Activated T-cell treated with anti-CD3 and anti-CD28 coated beads for 24 hours (primary cell): ENCODE results near the gene MYL5.
"Not testable (repeated sequence)": the region's sequence is repeated elsewhere in the genome, so short reads cannot be mapped to it uniquely, and the experiment has no call there.

Experiments
- DNase-seq: peaks from one replicate; pipeline ENCODE4 v3.0.0-alpha.2; 2020; ENCODE audit warnings: low read depth

The MYL5 gene

DNA sequence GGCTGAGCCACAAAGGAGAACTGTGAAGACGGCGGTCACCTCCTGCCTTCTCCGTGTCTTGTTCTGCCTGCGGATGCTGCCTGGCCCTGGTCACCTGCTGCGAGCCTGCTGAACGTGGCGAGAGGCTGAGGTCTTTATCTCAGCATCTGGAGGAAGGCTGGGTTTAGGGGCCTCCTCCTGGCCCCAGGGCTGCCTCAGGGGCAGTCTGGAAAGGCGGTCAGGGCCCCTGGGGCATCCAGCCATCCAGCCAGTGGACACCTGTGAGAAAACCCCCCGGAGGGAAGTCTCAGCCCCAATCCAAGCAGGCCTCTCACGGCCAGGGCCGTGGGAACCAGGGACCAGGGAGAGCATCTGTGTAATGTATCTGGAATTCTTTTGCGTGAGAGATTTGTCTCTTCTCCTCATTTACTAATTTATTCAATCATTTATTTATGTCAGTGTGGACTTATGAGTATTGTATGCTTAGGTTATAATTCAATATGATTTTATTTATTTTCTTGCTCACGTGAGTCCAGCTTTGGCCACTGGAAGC lies 37.6 kb upstream of the MYL5 start:
- DNase-seq: no peak

DNA sequence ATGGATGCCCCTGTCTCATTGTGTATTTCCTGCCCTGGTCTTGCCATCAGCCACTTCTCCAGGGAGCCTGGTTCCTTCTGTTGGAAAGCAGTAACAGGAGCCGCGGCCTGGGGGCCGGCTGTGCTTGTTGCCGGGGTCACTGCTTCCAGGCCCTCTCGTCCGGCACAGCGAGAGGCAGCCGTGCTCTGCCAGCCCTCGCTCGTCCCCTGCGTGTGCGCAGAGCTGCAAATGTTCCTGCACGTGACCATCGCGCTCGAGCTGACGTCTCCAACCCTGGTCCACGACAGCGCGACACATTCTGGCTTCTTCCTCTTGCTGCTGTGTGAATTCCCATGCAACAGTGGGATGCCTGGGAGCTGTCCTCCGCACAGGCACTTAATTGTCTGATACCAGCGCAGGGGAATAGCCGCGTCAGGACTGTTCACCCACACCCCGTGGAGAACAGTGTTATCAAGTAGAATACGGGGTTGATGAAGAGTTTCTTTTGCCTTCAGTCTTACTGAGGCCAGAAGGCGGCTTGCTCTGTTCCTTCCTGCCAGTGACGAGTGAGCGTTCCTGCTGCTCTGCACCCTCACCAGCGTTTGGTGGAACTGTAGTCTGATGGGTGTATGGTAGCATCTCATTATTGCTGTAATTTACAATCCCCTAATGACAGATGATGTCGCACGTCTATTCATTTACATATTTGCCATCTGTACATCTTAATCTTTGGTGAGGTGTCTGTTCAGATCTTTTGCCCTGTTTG lies 36.6 kb upstream of the MYL5 start:
- no peak for DNase-seq

DNA sequence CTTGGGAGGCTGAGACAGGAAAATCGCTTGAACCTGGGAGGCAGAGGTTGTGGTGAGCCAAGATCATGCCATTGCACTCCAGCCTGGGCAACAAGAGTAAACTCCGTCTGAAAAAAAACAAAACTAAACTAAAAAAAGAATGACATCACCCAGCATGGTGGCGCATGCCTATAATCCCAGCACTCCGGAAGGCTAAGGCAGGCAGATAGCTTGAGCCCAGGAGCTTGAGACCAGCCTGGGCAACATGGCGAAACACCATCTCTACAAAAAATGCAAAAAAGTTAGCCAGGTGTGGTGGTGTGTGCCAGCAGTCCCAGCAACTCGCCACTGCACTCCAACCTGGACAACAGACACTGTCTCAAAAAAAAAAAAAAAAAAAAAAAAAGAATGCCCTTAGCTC lies 32.0 kb upstream of the MYL5 start:
- DNase-seq: not testable (repeated sequence)

DNA sequence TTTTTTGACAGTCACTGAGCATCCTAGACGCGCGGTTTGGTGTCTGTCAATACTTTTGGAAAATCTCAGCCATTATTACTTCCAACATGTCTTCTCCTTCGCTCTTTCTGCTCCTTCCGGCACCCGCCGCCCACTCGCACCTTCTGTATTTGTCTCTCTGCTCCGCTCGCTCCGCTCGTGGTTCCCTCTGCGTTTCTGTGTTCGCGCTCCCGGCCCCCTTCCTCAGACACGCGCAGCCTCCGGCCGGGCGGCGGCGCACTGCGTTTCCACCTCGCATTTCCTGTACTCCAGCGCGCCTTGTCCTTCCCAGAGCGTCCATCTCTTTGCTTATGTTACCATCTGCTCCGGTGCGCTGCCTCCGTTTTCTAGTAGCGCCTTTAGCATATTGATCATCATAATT lies 27.9 kb upstream of the MYL5 start:
- peak; percentile 15 for DNase-seq

DNA sequence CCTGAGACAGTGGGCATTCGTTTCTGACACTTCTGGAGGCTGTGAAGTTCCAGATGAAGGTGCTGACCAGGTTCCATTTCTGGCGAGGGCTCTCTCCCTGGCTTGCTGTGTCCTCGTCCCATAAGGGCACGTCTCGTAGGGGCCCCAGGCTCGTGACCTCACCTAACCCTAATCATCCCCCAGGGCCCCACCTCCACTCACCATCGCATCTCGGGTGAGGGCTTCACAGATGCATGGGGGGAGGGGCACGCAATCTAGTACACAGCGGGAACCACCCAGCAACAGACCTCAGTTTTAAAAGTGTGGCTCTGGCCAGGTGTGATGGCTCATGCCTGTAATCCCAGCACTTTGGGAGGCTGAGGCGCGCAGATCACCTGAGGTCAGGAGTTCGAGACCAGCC lies 26.9 kb upstream of the MYL5 start:
- DNase-seq: no peak

DNA sequence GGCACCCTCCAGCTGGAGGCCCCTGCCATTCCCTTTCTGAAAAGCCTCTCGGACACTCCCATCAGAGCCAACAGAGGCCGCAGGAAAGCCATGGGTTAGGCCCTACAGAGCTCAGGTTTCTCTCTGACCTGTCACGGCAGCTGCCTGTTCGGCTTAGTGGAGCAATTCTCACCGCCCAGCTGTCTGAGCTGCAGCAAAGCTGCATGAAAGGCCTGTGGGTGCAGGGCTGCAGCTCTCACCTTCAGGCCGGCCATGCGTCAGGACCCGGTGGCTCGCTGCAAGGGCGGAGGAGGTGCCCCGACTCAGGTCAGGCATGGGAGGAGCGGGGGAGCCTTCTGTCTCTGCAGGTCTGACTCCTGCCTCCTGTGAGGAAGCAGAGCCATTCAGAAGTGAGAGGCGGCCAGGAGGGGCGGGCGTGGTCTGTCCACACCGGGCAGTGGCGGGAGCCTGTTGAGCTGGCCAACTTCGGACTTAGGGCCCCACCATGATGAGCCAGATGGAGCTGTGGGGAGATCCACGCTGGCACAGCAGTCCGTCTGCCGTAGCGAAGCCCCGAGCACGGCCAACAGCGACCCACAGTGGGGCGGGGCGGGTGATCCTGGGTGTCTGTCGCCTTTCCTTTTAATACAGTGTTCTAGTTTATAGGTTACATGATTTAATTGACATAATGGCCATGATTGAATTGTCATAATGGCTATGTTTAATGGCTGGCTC lies 25.6 kb upstream of the MYL5 start:
- no peak for DNase-seq

DNA sequence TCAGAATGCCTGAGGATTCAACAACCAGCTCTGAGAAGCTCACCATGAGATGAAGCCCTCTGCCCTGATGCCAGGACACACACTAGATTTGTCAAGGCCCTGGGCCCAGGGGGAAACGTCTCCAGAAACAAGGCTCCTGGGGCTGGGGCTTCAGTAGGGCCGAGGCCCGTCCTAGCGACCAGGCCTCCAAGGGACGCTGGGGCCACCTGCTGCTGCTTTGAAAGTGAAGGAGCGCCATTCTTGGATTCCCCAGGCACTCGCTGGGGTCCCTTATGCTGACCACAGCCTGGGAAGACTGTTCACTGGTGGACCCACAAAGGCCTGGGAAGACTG lies 25.1 kb upstream of the MYL5 start:
- no peak for DNase-seq

DNA sequence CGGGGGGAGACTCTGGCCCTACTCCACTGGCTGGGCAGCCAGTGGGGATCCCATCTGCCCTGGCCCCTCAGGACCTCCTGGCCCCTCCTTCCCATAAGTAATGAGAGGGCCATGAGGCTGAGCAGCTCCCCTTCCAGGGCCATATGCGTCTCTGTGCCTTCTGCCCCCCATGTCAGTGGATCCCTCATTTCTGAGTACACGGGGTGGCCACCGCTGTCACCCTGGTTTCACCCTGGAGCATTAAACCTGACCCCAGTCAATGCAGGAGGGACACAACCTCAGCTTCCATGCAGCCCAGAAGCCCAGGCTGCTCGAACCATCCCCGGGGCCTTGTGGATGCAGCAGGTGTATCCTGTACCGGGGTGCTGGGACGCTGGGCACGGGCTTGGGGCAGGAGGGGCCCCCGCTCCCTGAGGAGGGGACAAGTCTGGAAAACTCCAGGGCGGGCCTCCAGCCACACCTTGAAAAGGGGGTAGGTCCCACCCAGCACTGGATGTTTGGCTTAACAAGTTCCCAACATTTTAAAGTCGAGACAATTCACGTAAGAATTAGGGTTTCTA lies 24.5 kb upstream of the MYL5 start:
- DNase-seq: no peak

DNA sequence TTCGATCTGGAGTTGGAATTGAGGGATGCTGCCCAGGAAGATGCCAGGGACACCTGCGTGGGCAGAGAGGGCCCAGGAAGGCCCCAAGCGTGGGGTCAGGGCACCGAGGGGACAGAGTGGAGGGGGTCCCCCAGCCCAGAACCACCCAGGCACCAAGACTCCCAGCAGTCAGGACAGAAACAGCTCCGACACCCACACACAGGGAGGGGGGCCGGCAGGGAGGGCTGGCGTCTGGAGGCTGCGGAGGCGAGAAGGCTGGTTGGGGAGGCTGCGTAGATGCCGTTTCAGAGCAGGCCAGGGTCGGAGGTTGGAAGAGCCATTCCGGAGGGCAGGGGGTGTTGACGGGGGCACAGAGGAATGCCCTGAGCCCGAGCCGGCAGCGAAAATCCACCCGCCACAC lies 23.9 kb upstream of the MYL5 start:
- no peak for DNase-seq

DNA sequence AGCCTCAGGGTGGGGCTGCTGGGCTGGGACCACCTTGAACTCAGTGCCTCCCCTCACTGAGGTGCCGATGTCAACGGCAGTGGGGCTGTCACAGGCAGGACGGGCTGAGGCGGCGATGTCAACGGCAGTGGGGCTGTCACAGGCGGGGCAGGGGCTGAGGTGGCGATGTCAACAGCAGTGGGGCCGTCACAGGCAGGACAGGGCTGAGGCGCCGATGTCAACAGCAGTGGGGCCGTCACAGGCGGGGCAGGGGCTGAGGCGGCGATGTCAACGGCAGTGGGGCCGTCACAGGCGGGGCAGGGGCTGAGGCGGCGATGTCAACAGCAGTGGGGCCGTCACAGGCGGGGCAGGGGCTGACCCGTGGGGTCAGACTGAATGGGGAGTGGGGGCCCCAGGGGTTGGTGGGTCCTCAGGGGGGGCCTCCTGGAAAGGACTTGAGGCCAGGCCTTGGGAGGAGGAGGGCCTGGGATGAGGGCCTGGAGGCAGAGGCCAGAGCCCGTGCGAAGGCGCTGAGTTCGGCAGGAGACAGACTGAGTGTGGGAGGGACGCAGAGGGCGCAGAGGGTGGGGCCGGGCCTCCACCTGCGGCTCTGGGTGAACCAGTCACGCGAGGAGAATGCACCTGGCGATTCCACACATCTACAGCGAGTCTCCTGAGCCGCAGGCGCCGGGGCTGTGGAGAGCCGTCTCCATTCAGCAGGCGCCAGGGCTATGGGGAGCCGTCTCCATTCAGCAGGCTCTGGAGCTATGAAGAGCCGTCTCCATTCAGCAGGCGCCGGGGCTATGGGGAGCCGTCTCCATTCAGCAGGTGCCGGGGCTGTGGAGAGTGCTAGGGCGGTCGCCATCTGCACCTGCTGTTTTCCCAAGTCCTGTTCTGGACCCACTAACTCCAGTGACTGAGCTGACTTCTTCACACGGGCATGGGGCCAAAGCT lies 23.1 kb upstream of the MYL5 start:
- no peak for DNase-seq

DNA sequence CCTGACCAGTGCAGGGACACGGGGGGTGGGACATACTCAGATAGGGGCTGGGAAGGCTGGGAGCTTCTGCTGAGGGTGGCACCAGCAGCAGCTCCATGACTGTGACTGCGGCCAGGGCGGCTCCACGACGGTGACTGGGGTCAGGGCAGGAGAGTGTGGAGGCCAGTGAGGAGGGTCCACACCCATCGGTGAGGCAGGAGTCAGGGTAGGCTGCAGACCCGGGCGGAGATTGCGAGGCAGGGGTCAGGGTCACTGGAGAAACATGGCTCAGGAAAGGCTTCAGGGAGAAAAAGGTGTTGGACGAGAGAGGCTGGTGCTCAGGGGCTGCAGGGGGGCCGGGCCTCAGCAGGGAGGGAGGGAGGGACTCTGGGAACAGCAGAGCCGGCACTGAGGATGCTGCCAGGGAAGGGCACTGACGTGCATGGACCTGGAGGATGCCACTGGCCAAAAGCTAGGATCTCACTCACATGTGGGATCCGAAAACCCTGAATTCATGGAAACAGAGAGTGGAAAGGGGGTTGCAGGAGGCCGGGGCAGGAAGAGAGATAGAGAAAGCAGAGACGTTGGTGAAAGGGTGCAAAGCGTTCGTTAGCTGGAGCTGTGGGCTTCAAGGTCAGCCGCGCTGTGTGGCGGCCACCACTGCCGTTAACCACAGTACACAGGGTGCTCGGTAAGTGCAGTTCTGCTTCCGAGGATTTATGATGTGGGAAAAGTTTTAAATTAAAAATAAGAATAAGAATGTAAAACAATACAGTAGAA lies 22.3 kb upstream of the MYL5 start:
- no peak for DNase-seq

DNA sequence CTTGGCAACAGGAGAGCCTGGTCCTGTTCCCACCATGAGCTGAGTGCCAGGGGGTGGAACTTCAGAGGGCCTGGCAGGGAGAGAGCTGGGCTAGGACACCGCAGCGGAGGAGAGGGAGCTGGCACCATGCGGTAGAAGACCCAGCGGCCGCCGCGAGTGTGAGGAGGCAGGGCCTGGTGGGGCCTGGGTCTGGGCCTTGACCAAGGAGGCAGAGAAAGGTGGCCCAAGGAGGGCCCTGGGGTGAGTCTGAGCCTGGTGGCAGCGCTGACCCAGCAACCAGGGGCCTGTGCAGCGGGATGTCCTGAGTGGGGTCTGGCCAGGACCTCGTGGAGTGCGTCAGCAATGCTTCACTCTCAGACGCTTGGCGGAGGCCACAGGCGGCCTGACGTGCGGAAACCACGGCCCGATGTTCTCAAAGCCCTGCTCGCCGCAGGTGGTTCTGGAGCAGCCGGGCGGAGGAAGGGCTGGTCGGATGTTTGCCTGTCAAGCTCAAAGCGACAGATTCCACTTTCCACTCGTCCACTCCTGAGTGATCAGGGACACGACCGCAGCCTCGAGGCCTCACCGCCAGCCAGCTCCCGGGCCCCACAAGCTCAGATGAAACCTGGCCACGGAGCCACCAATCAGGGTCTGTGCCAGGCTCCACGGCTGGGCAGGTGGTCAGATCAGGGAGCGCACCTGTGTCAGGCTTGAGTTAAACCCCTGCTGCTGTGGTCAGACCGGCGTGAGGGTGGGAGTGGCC lies 21.1 kb upstream of the MYL5 start:
- DNase-seq: no peak

DNA sequence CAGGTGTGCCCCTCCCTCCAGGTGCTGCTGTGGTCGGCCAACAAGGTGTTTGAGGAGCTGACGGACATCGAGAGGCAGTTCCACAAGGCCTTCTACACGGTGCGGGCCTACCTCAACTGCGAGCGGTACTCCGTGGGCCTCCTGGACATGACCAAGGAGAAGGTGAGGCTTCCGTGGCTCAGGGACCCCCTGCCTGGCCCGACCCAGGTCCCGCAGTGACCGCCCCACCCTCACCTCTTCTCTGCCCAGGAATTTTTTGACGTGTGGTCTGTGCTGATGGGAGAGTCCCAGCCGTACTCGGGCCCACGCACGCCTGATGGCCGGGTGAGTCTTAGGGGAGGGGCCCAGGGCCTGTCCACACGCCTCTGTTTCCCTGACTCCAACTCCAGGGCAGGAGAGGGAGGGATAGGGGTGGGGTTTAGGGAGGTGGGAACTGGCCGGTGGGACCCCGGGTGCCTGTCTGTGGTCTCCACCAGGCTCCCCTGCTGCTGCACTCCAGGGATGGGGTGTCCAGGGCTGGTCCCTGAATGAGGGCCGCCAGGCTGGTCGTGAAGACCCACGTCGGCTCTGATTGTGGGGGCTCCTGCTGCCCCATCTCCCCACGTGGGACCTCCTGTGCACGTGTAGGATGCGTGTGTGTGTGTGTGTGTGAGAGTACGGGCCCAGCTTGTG lies 20.4 kb upstream of the MYL5 start:
- no peak for DNase-seq

DNA sequence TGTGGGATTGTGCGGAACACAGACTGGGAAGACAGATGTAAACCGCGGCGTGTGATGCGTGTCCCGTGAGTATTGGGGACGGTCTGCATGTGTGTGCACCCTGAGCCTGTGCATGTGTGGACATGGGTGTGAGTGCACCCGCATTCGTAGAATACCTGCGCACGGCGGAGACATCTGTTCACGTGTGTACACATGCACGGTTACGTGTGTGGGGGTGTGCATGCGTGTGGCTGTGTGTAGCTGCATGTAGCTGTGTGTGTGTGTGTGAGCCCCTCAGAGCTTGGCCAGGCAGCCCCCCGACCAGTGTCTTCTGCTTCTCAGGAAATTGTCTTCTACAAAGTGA lies 19.9 kb upstream of the MYL5 start:
- no peak for DNase-seq

DNA sequence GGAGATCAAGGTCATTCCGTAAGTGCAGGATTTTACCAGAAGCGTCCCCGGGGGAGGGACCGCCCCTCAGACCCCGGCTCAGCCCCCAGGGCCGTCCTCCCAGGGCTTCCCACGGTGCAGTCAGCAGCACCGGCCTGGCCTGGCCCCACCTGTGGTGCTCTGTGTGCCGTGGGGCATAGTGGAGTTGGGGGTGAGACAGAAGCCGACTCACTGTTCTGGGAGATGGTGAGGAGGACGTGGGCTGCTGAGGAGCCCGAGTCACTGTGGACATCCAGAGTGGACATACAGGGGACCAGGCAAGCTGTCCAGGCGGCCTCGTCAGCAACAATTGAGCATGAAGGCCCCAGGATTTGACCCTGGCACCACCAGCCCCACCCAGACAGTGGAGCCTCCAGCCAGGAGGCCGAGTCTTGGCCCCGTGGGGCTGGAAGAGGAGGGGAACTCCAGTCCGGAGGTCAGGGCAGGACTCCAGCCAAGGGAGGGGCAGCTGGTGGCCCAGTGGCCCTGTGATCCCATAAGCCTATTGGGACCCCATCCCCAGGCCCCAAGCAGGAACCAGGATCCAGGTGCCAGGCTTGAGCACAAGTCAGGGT lies 19.4 kb upstream of the MYL5 start:
- DNase-seq: no peak

DNA sequence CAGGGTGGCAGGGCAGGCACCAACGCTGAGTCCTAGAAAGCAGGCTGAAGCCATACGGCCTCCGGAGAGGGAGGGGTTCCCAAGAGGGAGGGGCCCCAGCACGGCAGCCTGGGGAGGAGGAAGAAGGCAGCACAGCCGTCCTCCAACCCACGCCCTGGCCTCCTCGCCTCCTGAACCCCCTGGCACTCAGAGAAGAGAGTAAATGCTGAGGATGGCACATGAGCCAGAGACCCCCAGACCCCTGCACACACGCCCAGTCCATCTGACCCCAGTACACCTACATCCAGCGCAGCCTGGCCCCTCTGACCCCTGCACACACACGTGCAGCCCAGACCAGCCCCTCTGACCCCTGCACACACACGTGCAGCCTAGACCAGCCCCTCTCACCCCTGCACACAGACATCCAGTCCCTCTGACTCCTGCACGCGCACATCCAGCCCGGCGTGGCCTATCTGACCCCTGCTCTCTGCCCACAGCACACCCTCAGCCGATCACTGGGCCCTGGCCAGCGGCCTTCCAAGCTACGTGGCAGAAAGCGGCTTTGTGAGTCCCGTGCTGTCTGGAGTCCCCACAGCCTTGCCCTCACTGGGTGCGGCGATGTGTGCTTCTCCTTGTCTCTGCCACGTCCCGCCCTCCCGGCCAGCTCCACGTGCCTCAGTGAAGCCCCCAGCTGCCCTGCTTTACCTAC lies 18.7 kb upstream of the MYL5 start:
- no peak for DNase-seq

DNA sequence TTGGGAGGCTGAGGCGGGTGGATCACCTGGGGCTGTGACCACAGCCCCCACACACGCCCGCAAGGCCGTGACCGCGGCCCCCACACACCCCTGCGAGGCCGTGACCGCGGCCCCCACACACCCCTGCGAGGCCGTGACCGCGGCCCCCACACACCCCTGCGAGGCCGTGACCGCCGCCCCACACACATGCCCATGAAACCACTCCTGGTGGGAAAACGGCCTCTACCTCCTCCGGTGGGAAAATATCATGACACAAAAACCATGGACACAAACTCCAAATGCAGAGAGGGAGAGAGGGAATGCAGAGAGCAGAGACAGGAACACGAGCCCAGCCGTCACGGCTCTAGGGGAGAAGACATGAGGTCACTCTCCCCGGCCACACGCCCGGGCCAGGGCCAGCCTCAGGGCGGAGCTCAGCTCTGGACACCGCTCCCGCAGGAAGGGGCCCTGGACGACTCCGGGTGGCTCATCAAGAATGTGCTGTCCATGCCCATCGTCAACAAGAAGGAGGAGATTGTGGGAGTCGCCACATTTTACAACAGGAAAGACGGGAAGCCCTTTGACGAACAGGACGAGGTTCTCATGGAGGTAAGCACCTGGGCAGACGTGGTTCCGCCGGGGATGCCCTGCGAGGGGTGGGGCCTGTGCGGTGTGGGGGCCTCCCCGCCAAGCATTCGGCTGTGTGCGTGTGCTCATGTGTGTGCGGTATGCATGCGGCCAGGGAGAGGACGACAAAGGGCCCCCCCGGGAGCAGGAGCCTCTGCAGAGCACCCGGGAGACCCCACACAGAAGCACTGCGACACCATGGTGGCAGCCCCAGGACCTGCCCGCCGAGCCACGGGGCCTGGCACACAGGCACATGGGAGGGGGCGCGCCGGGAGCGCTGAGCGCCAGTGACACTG lies 17.7 kb upstream of the MYL5 start:
- DNase-seq: no peak

DNA sequence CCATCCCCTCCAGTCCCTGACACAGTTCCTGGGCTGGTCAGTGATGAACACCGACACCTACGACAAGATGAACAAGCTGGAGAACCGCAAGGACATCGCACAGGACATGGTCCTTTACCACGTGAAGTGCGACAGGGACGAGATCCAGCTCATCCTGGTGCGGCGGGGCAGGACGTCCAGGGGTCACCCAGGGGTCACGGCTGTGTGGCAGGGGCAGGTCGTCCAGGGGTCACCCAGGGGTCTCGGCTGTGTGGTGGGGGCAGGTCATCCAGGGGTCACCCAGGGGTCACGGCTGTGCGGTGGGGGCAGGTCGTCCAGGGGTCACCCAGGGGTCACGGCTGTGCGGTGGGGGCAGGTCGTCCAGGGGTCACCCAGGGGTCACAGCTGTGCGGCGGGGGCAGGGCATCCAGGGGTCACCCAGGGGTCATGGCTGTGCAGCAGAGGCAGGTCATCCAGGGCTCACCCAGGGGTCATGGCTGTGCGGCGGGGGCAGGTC lies 17.0 kb upstream of the MYL5 start:
- no peak for DNase-seq
